ENCODE results near the gene ANGPTL7. TPM values are rescaled to one million over a fixed set of nuclear protein-coding genes. Genes with fewer than 3 reads are reported as not detected.

ANGPTL7 gene
- total and polyA plus RNA-seq, 2 of the 8 experiments (the other 6 are each of a cell fraction or from before 2014, with no cell fraction given) = not detected

DNA sequence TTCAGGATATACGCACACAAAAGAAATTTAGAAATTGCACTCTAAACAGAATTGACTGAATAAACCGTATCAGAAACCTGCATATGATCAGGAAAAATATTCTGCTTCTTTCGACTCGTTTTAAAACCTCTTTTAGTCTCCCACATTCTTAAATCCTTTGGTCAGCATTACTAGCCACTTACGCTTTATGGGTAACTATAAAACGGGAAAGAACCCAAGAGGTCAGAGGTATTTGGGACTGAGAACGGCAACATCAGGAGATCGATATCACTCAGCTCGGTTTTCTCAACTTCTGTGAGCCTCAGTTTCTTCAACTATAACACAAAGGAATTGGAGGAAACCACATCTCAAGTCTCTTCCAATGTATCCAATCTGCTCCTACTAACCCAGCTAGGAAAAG is 36.4 kb upstream of the ANGPTL7 start:
- Histone ChIP-seq H3K56ac (replicated peaks; ENCODE audit: insufficient read length, low read depth, low read length) (no peak overlapping the region), H3K36me3 (ENCODE audit: control insufficient read depth in 2 of 4, insufficient read depth in 4 of 4, low read length in 3 of 4) (peaks cover 5 to 31% (median 24%) of the 10 kb centered on the region in 4 experiments; a peak in 7 of 8 replicates), H4K91ac (replicated peaks; ENCODE audit: insufficient read length, low read length) (no peak overlapping the region), H4K8ac (ENCODE audit: extremely low read depth, insufficient read depth, low read length) (no peak overlapping the region), H3K79me2 (ENCODE audit: control insufficient read depth in 1 of 2, insufficient read depth in 2 of 2, low read length in 2 of 2) (no peaks in the 10 kb centered on the region), H2BK20ac (ENCODE audit: low read length) (no peak overlapping the region), H3K23ac (ENCODE audit: insufficient read length) (no peak overlapping the region), H2BK120ac (replicated peaks; ENCODE audit: low read depth, low read length) (no peak overlapping the region), H3K9ac (replicated peaks in 1 of 4; ENCODE audit: extremely low read depth in 1 of 4, low read depth in 3 of 4, low read length in 3 of 4) (no peak overlapping the region), H3K9me3 (ENCODE audit: insufficient read depth in 2 of 2, low read depth in 1 of 2, low read length in 1 of 2) (no peaks in the 10 kb centered on the region), H3K27ac (ENCODE audit: low read depth, low read length) (no peak overlapping the region), H3K23me2 (ENCODE audit: low read depth, low read length) (no peaks in the 10 kb centered on the region), H3K79me1 (ENCODE audit: low read depth, low read length) (no peaks in the 10 kb centered on the region), H2AFZ (ENCODE audit: low read length) (no peak overlapping the region), H4K5ac (ENCODE audit: insufficient read length, low read depth, low read length) (no peak overlapping the region), H3K4me3 (ENCODE audit: extremely low read depth in 1 of 4, insufficient read depth in 2 of 4, low read depth in 3 of 4, low read length in 4 of 4) (no peak overlapping the region), H4K20me1 (replicated peaks in 1 of 2; ENCODE audit: control insufficient read depth in 1 of 2, insufficient read depth in 2 of 2, low read length in 2 of 2) (no peaks in the 10 kb centered on the region), H2BK5ac (ENCODE audit: low read depth, low read length) (no peak overlapping the region), H3K4me1 (replicated peaks in 1 of 4; ENCODE audit: control insufficient read depth in 3 of 4, insufficient read depth in 4 of 4, low read length in 3 of 4) (no peaks in the 10 kb centered on the region), H2BK12ac (ENCODE audit: low read depth, low read length) (no peak overlapping the region), H2AK5ac (ENCODE audit: low read depth, low read length) (no peak overlapping the region), H3K27me3 (replicated peaks in 1 of 4; ENCODE audit: control insufficient read depth in 3 of 4, extremely low read depth in 1 of 4, insufficient read depth in 3 of 4, low read length in 3 of 4) (no peaks in the 10 kb centered on the region), H3K4ac (replicated peaks; ENCODE audit: insufficient read length, low read depth, low read length) (no peak overlapping the region), H2BK15ac (ENCODE audit: low read length) (no peak overlapping the region), H3K18ac (ENCODE audit: extremely low read depth, low read length) (no peak overlapping the region), H3K14ac (ENCODE audit: insufficient read length) (no peak overlapping the region), H3K4me2 (ENCODE audit: insufficient read depth in 1 of 2, low read depth in 2 of 2, low read length in 2 of 2) (no peak overlapping the region)
- FAIRE-seq = no peak
- WGBS, 2 experiments (ENCODE audit: extremely low coverage in 1 of 2, insufficient coverage in 1 of 2, insufficient read length in 1 of 2, insufficient replicate concordance in 2 of 2, low coverage in 1 of 2, low lambda C conversion rate in 2 of 2, missing lambda C conversion rate in 1 of 2) = 91% methylated on average over 9 of the region's 9 CpGs; no CpG with 5 or more reads in 1 of the 2 experiments
- CTCF ChIA-PET (ENCODE audit: partially characterized antibody) = interaction anchor here (0.9 to 1.1 kb wide), 3 partner anchors 28 to 89 kb away, joined by 3 to 5 read pairs (median 3); no protein-coding TSS in a partner anchor
- POLR2A ChIA-PET (ENCODE audit: partially characterized antibody) = interaction anchor here (0.6 to 1.9 kb wide), 3 partner anchors 54 to 138 kb away, joined by 3 to 6 read pairs (median 3); partner anchors contain the start of gene EXOSC10
- no peak for DNase-seq (ENCODE audit: low read depth in 1 of 2, low spot score in 2 of 2)
- no peak for TF ChIP-seq GABPA (IDR thresholded peaks at IDR 0.05; ENCODE audit: borderline replicate concordance, insufficient read depth, low read length)
- TF ChIP-seq, protein P1, sequence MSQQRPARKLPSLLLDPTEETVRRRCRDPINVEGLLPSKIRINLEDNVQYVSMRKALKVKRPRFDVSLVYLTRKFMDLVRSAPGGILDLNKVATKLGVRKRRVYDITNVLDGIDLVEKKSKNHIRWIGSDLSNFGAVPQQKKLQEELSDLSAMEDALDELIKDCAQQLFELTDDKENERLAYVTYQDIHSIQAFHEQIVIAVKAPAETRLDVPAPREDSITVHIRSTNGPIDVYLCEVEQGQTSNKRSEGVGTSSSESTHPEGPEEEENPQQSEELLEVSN (IDR thresholded peaks at IDR 0.05) = no peak
- no peak for TF ChIP-seq CREB1 (IDR thresholded peaks at IDR 0.05)
- TF ChIP-seq, protein P2, sequence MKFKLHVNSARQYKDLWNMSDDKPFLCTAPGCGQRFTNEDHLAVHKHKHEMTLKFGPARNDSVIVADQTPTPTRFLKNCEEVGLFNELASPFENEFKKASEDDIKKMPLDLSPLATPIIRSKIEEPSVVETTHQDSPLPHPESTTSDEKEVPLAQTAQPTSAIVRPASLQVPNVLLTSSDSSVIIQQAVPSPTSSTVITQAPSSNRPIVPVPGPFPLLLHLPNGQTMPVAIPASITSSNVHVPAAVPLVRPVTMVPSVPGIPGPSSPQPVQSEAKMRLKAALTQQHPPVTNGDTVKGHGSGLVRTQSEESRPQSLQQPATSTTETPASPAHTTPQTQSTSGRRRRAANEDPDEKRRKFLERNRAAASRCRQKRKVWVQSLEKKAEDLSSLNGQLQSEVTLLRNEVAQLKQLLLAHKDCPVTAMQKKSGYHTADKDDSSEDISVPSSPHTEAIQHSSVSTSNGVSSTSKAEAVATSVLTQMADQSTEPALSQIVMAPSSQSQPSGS (IDR thresholded peaks at IDR 0.05; ENCODE audit: low read length) = no peak
- TF ChIP-seq, protein P3, sequence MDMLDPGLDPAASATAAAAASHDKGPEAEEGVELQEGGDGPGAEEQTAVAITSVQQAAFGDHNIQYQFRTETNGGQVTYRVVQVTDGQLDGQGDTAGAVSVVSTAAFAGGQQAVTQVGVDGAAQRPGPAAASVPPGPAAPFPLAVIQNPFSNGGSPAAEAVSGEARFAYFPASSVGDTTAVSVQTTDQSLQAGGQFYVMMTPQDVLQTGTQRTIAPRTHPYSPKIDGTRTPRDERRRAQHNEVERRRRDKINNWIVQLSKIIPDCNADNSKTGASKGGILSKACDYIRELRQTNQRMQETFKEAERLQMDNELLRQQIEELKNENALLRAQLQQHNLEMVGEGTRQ (IDR thresholded peaks at IDR 0.05; ENCODE audit: low read length) = no peak
- TF ChIP-seq CBX5 (IDR thresholded peaks at IDR 0.05; ENCODE audit: low read depth, low read length) = no peak
- no peak for TF ChIP-seq SP1 (IDR thresholded peaks at IDR 0.05; ENCODE audit: low read depth, low read length)
- no peak for TF ChIP-seq KDM1A (IDR thresholded peaks at IDR 0.05; ENCODE audit: borderline replicate concordance, low read length)
- TF ChIP-seq TEAD4 (IDR thresholded peaks at IDR 0.05; ENCODE audit: low read depth, low read length) = no peak
- no peak for TF ChIP-seq GTF2F1 (IDR thresholded peaks at IDR 0.05; ENCODE audit: borderline replicate concordance, low read depth, low read length)

Data from H1 (cell line).